T follicular helper cell (primary cell): Measurements from ENCODE around the gene MIDN.
"Not testable (repeated sequence)": the region's sequence is repeated elsewhere in the genome, so short reads cannot be mapped to it uniquely, and the experiment has no call there.

ENCODE experiments used
- DNase-seq: peaks from one replicate; pipeline ENCODE4 v3.0.0-alpha.2; 2020; ENCODE audit warnings: low read depth

MIDN gene

DNA sequence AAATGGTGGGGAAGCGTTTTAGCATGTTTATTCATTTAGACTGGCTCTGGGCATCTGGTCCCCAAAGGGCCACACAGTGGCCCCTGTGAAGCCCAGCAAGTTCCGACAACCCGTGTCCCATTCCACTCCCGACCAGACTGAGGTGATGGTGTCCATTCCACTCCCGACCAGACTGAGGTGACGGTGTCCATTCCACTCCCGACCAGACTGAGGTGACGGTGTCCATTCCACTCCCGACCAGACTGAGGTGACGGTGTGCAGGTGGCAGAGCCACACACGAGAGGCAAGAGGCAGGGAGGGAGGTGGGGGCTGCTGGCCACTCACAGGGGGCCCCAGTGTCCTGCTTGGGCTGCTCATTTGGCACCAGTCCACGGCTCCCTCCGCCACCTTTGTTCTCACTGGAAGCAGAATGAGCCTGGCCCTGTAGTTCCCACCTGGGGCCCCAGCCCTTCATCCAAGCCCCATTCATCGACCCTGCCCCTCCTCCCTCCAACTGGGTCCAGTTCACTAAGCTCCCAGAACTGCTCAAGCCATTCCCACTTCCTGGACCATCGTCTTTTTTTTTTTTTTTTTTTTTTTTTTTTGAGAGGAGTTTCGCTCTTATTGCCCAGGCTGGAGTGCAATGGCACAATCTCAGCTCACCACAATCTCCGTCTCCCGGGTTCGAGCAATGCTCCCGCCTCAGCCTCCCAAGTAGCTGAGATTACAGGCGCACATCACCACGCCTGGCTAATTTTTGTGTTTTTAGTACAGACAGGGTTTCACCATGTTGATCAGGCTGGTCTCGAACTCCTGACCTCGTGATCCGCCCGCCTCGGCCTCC is 1.9 kb upstream of the MIDN start:
- DNase-seq: not testable (repeated sequence)

DNA sequence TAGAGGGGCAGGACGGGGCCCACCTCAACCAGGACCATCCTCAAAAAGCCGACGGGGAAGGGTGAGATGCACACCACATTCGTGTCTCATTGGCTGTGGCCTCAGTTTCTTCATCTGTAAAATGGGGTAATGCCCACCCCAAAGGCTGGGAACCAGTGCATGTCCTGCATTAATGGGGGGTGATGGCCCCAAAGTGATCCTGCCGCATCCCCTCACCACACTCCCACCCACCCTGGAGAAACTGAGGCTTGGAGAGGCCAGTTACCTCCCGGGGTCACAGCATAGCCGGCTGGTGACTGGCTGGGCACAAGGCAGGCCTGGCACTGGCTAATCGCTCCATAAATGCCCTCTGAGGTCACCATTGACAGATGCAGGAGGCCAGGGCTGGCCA is 640 bp upstream of the MIDN start:
- DNase-seq: no peak

DNA sequence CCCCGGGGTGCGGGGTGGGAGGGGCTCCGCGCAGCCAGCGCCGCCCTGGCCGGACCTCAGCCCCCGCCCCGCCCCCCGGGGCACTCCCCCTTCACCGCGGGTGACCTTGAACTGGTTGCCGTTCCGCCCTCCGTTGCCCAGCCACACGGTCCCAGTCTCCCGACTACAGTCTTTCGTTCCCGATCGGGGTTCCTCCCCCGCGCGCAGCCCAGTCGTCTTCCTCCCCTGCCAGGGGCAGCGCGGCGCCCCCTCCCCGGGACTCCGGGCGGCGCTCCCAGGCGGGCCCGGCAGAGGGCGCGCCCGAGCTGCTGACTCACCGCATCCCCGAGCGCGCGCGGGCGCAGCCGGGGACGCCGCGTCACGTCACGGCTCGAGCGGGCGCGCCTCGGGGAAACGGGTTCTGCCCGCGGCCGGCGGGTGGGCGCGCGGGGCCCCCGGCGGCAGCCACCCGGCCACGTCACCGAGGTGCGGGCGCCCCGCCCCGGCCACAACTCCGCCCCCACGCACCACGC is 459 bp downstream of the MIDN start:
- peak; percentile 82 for DNase-seq

DNA sequence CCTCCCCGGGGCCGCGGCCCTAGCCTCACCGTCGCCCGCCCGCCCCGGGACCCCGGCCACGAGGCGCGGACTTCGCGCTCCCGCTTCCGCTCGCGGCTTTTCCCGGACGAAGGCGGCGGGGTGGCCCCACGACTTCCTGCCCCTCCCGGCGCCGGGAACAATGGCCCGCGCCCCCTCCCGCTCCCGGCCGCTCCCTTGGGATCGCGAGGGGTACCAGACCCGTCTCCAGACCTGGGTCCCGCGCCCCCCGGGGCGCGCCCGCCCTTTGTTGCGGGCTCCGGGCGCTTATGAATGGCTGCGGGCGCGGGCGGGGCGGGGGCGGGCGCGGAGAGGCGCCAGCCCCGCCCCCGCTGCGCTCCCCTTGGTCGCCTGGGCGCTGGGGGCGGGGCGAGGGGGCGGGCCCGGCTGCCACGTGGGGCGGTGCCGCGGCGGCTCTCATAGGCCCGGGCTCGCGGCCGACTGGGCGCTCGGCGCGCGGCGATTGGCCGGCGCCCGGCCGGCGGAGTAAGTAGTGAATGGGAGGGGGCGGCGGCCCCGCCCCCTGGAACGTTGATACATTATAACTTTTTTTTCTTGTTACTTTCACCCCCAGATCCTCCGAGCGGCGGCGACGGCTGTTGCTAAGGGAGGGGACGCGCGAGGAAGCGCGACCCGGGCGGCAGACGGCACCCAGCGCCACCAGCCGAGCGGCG is 1.1 kb downstream of the MIDN start:
- DNase-seq: peak; percentile 90

GRCh38 chr19:1249990-1250436 is 1.6 kb downstream of the MIDN start:
- no peak for DNase-seq

DNA sequence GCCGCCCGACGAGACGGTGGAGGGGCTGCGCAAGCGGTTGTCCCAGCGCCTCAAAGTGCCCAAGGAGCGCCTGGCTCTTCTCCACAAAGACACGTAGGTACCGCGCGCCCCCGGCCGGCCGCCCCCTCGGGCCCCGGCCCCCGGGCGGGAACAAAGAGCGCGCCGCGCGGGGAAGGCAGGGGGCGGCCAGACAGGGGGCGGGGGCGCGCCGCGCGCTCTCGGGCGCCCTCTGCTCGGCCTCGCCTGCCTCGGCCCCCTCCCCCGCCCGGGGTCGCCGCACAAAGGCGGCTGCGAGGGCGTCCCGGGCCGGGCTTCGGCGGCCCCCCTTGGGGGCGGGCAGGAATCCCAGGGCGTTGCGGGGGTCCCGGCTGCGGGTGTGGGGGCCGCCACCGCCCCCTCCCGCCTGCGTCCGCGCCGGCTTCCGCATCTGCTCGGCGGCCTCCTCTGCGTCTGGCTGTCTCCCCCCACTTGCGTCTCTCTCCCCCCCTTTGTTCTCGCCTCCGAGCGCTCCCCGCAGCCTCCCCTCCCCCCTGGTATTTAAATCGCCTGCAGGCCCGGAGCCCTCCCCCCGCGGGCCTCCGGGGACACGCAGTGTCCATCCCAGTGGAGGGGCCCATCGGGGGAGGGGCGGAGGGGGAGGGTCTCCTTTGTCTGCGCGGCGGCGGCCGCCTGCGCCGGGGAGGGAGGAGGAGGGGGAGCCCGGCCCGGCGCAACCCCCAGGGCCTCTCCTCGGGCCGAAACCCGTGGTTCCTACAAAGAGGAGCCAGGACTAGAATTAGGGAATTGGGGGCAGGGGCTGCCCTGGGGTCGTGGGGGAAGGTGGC is 2.3 kb downstream of the MIDN start:
- DNase-seq: peak; percentile 59

- DNase-seq: peak; percentile 63
These were observed 3.2 kb downstream of the MIDN start for GRCh38 chr19:1251330-1252220.

DNA sequence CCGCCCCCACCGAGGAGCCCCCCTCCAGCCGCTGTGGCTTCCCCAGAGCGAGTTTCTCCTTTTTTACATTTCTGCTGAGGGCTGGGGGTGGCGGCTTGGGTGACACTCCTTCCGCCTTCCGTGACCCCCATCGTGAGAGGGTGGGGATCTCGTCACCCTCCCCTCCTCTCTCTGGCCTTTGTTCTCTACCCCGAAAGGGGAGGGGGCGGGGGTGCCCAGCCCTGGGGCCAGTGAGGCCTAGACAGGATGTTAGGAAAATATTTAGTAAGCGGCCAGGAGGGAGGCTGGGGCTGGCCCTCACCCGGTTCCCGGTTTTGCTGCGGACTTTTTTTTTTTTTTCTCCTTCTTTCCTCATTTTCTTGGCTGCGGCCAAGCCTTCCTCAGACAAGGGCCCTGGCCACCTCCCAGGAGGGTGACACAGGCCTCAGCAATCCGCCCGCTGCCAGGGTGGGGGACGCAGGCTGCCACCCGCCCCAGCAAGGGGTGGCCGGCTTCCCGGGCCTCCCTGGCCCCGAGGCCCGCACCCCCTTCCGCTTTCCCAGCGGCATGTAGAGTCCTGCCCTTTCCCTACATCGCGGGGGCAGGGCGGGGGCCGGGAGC is 3.9 kb downstream of the MIDN start:
- no peak for DNase-seq

DNA sequence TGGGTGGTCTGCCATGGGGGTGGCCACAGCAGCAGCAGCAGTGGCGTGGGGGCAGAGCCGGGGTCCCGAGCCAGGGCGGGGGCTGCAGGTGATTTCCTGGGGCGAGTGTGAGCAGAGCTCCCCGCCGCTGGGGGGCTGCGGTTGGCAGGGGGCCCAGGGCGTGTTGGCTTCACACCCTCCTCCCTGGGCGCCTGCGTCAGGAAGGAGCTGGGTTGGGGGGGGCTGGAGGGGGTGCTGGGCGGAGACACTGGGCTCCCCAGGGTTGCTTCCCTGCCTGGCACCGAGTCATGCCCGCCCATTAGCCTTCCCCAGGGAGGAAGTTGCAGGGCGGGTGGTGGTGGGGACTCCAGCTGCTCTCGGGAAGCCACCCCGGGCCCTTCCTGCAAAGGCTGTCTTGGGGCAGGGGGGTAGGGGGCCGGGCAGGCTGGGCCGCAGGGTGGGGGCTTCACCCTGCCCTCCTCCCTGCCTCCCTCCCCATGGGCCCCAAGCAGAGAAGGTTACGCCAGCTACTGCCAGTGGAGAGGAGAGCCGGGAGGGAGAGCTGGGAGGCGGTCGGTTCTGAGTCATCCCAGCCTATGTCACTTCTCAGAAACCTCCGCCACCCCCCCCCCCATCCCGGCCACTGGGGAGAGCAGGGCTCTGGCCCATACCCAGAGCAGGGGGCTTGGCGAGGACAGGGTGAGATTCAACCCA is 4.6 kb downstream of the MIDN start:
- peak; percentile 63 for DNase-seq

- no peak for DNase-seq
These were observed 5.2 kb downstream of the MIDN start for GRCh38 chr19:1253514-1254080.

DNA sequence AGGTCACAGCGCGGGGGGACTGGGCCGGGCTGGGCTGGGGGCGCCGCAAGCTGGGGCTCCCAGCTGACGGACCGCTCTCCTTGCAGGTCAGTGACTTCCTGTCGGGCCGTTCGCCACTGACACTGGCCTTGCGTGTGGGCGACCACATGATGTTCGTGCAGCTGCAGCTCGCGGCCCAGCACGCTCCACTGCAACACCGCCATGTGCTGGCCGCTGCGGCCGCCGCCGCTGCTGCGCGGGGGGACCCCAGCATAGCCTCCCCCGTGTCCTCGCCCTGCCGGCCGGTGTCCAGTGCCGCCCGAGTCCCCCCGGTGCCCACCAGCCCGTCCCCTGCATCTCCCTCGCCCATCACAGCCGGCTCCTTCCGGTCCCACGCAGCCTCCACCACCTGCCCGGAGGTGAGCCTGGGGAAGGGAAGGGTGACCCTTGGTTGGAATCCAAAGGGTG is 5.7 kb downstream of the MIDN start:
- no peak for DNase-seq

DNA sequence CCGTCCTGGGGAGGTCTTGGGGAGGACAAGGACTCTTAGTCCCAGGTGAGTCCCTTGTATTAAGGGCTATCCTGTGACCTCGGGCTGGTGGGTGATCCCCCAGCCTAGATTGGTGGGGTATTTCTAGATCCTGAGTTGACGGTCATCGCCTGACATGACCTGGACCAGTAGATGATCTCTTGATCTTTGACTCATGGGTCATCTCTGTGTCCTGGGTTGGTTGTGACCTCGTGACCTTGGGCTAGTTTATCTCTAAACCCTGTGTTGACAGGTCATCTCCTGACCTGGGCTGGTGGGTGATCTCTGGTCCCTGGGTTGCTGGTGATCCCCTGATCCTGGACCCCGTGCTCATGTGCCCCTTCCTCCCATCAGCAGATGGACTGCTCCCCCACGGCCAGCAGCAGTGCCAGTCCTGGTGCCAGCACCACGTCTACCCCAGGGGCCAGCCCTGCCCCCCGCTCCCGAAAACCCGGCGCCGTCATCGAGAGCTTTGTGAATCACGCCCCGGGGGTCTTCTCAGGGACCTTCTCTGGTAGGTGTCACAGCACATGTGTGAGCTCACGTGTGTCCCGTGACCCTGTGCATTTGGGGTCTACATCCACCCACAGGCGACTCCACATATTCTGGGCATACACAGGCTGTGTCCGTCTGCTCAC is 6.3 kb downstream of the MIDN start:
- no peak for DNase-seq

GRCh38 chr19:1255186-1256161 is 7.1 kb downstream of the MIDN start:
- no peak for DNase-seq

- no peak for DNase-seq
These were observed 8.5 kb downstream of the MIDN start for GRCh38 chr19:1256646-1257474.

GRCh38 chr19:1257475-1258162 is 9.2 kb downstream of the MIDN start:
- DNase-seq: no peak

GRCh38 chr19:1258163-1258492 is 9.7 kb downstream of the MIDN start:
- no peak for DNase-seq
